HCT116 (cell line): ENCODE measurements around the gene ACTRT3.

ENCODE experiments used
- ELF1 ChIP-seq: IDR thresholded peaks from 2 replicates; pipeline ENCODE4 v1.6.1; 2012; ENCODE audit warnings: low read depth, borderline replicate concordance
- EZH2 ChIP-seq: fragments of 200-600 bp; sonication (generic); IDR thresholded peaks from 2 replicates; pipeline ENCODE4 v1.6.1; 2017; ENCODE audit warnings: antibody characterized with exemption, mixed run types
- EZH2phosphoT487 ChIP-seq: fragments of 200-600 bp; IDR thresholded peaks from 2 replicates; pipeline ENCODE4 v1.6.1; 2018; ENCODE audit warnings: antibody characterized with exemption, borderline replicate concordance
- MAX ChIP-seq: IDR thresholded peaks from 2 replicates; pipeline ENCODE4 v1.6.1; 2012
- POLR2A ChIP-seq: IDR thresholded peaks from 2 replicates; pipeline ENCODE4 v1.7.0; 2011; ENCODE audit warnings: borderline replicate concordance; ENCODE audit not compliant: insufficient read depth, insufficient read length; ENCODE audit errors: extremely low read depth
- POLR2AphosphoS5 ChIP-seq: IDR thresholded peaks from 2 replicates; pipeline ENCODE4 v1.6.1; 2011; ENCODE audit warnings: mild to moderate bottlenecking, low read depth, low read length, moderate library complexity
- SP1 ChIP-seq: IDR thresholded peaks from 2 replicates; pipeline ENCODE4 v1.6.1; 2012; ENCODE audit warnings: low read depth
- ZFX ChIP-seq: fragments of 450-650 bp; IDR thresholded peaks from 2 replicates; pipeline ENCODE4 v1.6.1; 2017
- ZNF274 ChIP-seq: fragments of 200-500 bp; sonication (Bioruptor generic); IDR thresholded peaks from 2 replicates; pipeline ENCODE4 v1.6.1; 2014; ENCODE audit warnings: mild to moderate bottlenecking, low read depth, low read length, inconsistent platforms
- TF ChIP-seq, protein P1 (sequence below), 3 experiments: fragments of 200-600 bp in 1 of 3; sonication (generic) in 1 of 3; IDR thresholded peaks in 2 of 3; conservative IDR thresholded peaks in 1 of 3; 2 replicates each; pipeline ENCODE4 v1.5.1; 2012 to 2017; ENCODE audit warnings: low read depth in 2 of 3, low read length in 2 of 3, antibody characterized with exemption in 1 of 3, borderline replicate concordance in 1 of 3, control low read depth in 1 of 3, mild to moderate bottlenecking in 1 of 3, mixed read lengths in 1 of 3, mixed run types in 1 of 3, moderate library complexity in 1 of 3; ENCODE audit not compliant: insufficient read depth in 1 of 3

DNA sequence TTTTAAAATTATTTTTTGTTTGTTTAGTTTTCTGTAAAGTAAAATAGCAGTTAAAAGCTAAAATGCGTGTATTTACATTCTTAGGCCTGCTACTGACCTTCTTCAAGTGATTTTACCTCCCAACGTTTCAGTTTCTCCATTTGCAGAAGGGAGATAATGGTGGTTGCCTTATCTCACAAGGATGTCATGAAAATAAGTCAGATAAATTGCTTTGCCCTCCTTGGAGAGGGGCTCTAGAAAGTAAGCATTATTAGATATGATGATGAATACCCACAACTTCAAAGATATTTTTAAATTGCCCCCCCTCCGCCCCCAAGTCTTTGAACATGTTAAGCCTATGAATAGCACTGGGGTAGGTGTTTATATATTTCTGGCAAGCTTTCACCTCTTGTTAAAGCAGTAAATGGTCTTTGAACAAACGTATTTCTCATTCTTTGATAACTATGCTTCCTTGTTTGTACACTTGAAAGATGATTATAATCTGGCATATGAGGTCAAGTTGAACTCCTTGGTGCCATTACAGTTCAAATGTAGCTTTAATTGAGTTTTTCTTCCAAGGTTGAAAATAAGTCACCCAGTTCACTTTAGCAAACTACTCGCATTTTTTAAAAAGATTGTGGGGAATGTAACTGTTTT lies 10.9 kb downstream of the ACTRT3 start:
- TF ChIP-seq SP1 (no peak), EZH2phosphoT487 (no peak), POLR2AphosphoS5 (no peak), MAX (no peak), ELF1 (no peak), POLR2A (no peak), EZH2 (no peak), ZNF274 (no peak), ZFX (no peak)
- TF ChIP-seq, protein P1, sequence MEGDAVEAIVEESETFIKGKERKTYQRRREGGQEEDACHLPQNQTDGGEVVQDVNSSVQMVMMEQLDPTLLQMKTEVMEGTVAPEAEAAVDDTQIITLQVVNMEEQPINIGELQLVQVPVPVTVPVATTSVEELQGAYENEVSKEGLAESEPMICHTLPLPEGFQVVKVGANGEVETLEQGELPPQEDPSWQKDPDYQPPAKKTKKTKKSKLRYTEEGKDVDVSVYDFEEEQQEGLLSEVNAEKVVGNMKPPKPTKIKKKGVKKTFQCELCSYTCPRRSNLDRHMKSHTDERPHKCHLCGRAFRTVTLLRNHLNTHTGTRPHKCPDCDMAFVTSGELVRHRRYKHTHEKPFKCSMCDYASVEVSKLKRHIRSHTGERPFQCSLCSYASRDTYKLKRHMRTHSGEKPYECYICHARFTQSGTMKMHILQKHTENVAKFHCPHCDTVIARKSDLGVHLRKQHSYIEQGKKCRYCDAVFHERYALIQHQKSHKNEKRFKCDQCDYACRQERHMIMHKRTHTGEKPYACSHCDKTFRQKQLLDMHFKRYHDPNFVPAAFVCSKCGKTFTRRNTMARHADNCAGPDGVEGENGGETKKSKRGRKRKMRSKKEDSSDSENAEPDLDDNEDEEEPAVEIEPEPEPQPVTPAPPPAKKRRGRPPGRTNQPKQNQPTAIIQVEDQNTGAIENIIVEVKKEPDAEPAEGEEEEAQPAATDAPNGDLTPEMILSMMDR (IDR thresholded peaks at IDR 0.05 in 2 of 3, conservative IDR thresholded peaks at IDR 0.05 in 1 of 3; ENCODE audit: borderline replicate concordance in 1 of 3, insufficient read depth in 1 of 3, low read depth in 2 of 3, low read length in 2 of 3), result no peak
